Measurements from ENCODE around the gene C4orf50.

GRCh38 chr4:5984843-5985242, 33.4 kb downstream of the C4orf50 start:
- TF ChIP-seq CTCF (IDR thresholded peaks at IDR 0.05): no peak
- TF ChIP-seq POLR2A (IDR thresholded peaks at IDR 0.05): no peak

All from heart left ventricle (tissue), 13 donors.